NCI-H1092 (cell line): ENCODE results near the gene ABI3BP.

Experiments used
- DNase-seq: peaks from one replicate; lab custom pipeline; 2025; lab: John Stamatoyannopoulos, UW

ABI3BP gene

GRCh38 chr3:100769693-100770092 lies 223.5 kb downstream of the ABI3BP start:
- no peak for DNase-seq

GRCh38 chr3:100766069-100766468 lies 227.2 kb downstream of the ABI3BP start:
- DNase-seq: no peak

GRCh38 chr3:100765437-100765975 lies 227.7 kb downstream of the ABI3BP start:
- DNase-seq: no peak

- no peak for DNase-seq
Measured at GRCh38 chr3:100761951-100762350, 231.3 kb downstream of the ABI3BP start.

GRCh38 chr3:100761211-100761942 lies 231.8 kb downstream of the ABI3BP start:
- DNase-seq: no peak

- DNase-seq: no peak
Measured at GRCh38 chr3:100760377-100760776, 232.8 kb downstream of the ABI3BP start.

- no peak for DNase-seq
Measured at GRCh38 chr3:100759950-100760349, 233.3 kb downstream of the ABI3BP start.

- no peak for DNase-seq
Measured at GRCh38 chr3:100759159-100759558, 234.1 kb downstream of the ABI3BP start.

- no peak for DNase-seq
Measured at GRCh38 chr3:100756441-100756840, 236.8 kb downstream of the ABI3BP start.

GRCh38 chr3:100754563-100755334 lies 238.5 kb downstream of the ABI3BP start:
- no peak for DNase-seq

GRCh38 chr3:100753846-100754245 lies 239.4 kb downstream of the ABI3BP start:
- DNase-seq: no peak

GRCh38 chr3:100748967-100749366 lies 244.3 kb downstream of the ABI3BP start:
- DNase-seq: no peak

GRCh38 chr3:100748220-100748619 lies 245.0 kb downstream of the ABI3BP start:
- no peak for DNase-seq

GRCh38 chr3:100746092-100746491 lies 247.1 kb downstream of the ABI3BP start:
- no peak for DNase-seq

GRCh38 chr3:100745617-100746016 lies 247.6 kb downstream of the ABI3BP start:
- DNase-seq: no peak

- DNase-seq: no peak
Measured at GRCh38 chr3:100744671-100745070, 248.6 kb downstream of the ABI3BP start.

- DNase-seq: no peak
Measured at GRCh38 chr3:100743535-100743934, 249.7 kb downstream of the ABI3BP start.

GRCh38 chr3:100740207-100740606 lies 253.0 kb downstream of the ABI3BP start:
- DNase-seq: no peak

GRCh38 chr3:100737334-100737733 lies 255.9 kb downstream of the ABI3BP start:
- no peak for DNase-seq

- no peak for DNase-seq
Measured at GRCh38 chr3:100732435-100732834, 260.8 kb downstream of the ABI3BP start.

- DNase-seq: no peak
Measured at GRCh38 chr3:100730524-100730923, 262.7 kb downstream of the ABI3BP start.

- DNase-seq: no peak
Measured at GRCh38 chr3:100726706-100727105, 266.5 kb downstream of the ABI3BP start.

- no peak for DNase-seq
Measured at GRCh38 chr3:100725935-100726513, 267.2 kb downstream of the ABI3BP start.
